ENCODE data around the gene PITRM1.

The PITRM1 gene

DNA sequence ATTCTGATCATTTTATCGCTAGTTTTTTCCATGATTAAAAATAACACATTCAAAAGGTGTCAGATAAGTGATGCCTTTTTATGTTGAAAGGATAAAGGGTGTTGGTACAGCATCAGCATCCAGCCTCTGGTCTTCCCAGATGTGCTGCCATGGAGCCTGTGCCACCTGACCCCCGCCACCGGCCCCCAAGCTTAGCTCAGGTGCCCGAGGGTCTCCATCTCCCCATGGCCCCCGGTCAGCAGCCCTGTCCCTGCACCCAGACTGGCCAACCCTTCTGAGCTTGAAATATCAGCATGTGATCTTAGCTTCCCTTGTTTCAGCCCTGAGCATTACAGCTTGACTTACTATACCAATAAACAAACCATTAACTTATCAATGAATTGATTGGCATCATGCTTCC lies 80.7 kb downstream of the PITRM1 start:
- TF ChIP-seq, protein P1, sequence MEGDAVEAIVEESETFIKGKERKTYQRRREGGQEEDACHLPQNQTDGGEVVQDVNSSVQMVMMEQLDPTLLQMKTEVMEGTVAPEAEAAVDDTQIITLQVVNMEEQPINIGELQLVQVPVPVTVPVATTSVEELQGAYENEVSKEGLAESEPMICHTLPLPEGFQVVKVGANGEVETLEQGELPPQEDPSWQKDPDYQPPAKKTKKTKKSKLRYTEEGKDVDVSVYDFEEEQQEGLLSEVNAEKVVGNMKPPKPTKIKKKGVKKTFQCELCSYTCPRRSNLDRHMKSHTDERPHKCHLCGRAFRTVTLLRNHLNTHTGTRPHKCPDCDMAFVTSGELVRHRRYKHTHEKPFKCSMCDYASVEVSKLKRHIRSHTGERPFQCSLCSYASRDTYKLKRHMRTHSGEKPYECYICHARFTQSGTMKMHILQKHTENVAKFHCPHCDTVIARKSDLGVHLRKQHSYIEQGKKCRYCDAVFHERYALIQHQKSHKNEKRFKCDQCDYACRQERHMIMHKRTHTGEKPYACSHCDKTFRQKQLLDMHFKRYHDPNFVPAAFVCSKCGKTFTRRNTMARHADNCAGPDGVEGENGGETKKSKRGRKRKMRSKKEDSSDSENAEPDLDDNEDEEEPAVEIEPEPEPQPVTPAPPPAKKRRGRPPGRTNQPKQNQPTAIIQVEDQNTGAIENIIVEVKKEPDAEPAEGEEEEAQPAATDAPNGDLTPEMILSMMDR (IDR thresholded peaks at IDR 0.05; ENCODE audit: extremely low read depth, missing control alignments): no peak
- DNase-seq (ENCODE audit: low spot score): no peak

GRCh38 chr10:3090914-3091787 lies 81.4 kb downstream of the PITRM1 start:
- TF ChIP-seq, protein P1 (IDR thresholded peaks at IDR 0.05; ENCODE audit: extremely low read depth, missing control alignments): no peak
- DNase-seq (ENCODE audit: low spot score): no peak

- TF ChIP-seq, protein P1 (IDR thresholded peaks at IDR 0.05; ENCODE audit: extremely low read depth, missing control alignments): no peak
- DNase-seq (ENCODE audit: low spot score): no peak
Observed at GRCh38 chr10:3090388-3090787, 82.2 kb downstream of the PITRM1 start.
